ENCODE measurements around the gene RAET1G.
"Not testable (repeated sequence)": the region's sequence is repeated elsewhere in the genome, so short reads cannot be mapped to it uniquely, and the experiment has no call there.

The RAET1G gene

DNA sequence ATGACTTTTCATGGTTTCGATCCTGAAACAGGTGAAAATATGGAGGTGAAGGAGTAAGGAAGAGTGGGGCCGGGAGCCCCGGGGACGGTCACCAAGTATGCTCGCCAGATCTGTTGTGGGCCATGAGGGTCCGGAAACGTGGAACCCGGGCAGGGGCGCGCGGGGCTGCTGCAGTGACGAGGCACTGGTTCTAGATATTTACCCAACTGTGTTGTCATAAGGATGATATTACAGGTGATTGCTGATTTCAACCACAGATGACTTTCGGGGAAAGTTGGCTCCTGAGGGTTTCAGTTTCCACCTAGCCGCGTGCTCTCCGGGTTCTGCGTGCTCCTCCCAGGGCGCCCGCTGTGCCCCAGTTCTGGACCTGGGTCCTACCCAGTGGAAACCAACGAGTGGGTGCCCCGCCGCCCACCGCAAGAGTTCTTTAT is 12.2 kb downstream of the RAET1G start:
- no peak for DNase-seq

DNA sequence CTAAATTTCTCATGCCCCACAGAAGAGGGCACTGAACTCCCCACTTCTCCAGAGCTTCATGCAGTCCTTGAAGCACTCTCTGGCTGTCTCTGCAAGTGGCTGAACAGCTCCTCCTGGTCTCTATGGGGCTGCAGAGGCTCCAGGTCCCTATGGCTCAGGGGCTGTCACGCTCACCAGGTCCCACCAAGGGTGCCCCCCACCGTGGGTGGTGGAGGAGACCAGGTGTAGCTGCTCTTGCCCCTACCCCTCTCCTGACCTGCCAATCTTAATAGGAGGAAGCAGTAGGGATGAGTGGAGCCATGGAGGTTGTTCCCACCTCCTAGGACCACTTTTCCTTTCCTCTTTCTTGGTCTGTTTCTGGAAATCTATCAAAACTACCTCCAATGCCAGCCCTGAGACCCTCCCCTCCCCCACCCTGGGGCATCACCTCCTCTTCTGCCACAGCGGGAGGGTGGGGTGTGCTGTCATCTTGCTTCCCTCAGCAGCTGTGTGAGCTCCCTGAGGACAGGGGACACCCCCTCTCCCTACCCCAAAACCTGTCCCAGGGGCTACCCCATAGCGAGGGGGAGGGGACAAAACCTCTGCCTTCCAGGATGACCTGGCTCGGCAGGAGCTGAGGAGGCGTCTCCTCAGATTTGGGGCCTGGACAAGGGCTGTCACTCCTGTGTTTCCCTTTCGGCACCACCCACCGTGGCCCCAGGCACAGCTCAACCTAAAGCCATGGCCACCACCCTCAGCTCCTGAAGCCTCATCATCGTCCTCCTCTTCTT is 13.0 kb downstream of the RAET1G start:
- no peak for DNase-seq

DNA sequence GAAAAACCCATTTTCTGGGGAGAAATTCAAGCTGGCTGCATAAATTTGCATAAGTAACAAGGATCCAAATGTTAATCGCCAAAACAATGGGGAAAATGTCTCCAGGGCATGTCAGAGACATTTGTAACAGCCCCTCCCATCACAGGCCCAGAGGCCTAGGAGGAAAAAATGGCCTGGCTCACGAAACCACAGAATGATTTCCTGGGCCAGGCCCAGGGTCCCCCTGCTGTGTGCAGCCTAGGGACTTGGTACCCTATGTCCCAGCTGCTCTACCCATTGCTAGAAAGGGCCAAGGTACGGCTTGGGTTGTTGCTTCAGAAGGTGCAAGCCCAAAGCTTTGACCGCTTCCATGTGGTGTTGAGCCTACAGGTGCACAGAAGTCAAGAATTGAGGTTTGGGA is 14.4 kb downstream of the RAET1G start:
- not testable (repeated sequence) for DNase-seq

DNA sequence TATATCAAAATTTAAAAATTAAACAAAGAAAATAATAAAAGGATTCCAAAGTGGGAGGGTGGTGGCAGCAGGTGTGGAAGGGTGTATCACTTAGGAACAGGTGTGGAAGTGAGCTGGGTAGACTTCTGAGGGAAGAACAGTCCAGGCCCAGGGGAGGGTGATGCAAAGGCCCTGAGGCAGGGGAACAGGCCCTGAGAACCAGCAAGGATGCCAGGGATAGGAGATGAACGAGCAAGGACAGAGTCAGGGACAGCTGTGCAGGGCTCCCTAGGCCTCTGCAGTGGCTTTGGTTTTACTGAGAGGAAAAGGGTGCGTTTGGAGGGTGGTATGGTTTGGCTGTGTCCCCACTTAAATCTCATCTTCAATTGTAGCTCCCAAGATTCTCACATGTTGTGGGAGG is 15.6 kb downstream of the RAET1G start:
- no peak for DNase-seq

DNA sequence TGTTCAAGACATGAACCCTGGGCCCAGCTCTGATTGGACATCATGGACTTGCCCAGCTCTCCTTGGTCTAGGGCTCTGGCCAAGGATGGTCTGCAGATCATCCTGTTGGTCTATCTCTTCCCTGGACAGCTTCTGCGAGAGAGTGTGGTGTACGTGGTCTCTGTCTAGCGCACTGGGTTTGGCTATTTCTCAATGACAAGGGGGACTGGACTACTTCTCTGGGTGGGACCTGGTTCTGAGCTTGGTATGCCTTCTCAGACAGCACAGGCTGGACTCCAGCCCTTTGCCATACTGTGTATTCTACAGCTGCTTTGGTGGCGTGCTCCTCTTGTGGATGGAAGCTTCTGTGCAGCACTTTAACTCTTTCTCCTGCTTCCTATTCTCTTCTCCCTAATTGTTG is 16.5 kb downstream of the RAET1G start:
- no peak for DNase-seq

DNA sequence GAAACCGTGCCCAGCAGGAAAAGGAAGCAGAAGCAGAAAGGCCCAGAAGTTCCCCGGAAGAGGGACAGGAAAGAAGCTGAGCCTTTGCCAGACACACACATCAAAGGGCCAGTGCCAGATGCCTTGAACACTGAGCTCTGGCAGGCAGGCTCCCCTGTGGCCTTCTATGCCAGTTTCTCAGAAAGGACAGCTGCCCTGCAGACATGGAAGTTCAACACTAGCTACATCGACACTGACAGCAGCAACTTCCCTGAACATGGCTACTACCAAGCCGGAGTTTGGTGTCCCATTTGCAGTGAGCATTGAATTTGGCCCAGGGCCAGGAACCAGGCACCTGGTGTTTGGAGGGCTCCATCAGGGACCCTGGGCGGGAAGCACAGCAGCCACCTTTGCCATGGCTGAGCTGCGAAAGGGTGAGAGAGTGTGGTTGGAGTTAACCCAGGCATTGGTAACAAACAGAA is 17.0 kb downstream of the RAET1G start:
- DNase-seq = peak; percentile 11

DNA sequence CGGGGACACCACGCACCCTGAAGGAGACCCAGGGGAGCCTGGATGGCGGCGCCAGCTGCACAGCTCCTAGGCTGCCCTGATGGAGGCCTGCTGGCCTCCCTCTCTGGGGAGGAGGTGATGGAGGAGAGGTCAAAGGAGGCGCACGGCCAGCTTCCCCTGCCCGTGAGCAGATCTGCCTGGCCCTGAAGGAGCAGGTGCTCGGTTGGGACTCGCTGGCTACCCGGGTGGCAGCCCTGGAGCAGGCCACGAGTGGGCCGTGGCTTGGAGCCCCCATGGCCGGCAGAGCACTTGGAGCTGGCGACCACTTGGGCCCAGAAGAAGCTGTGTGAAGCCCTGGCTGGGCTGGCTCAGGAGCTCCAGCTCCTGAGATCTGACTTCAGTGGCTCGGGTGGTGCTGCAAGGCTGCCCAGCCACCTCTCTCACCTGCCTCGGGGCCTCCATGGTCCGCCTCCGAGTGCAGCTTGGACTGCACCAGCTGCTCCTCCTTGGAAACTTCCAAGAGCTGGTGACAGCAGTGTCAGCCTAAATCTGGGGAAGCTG is 17.5 kb downstream of the RAET1G start:
- DNase-seq = no peak

DNA sequence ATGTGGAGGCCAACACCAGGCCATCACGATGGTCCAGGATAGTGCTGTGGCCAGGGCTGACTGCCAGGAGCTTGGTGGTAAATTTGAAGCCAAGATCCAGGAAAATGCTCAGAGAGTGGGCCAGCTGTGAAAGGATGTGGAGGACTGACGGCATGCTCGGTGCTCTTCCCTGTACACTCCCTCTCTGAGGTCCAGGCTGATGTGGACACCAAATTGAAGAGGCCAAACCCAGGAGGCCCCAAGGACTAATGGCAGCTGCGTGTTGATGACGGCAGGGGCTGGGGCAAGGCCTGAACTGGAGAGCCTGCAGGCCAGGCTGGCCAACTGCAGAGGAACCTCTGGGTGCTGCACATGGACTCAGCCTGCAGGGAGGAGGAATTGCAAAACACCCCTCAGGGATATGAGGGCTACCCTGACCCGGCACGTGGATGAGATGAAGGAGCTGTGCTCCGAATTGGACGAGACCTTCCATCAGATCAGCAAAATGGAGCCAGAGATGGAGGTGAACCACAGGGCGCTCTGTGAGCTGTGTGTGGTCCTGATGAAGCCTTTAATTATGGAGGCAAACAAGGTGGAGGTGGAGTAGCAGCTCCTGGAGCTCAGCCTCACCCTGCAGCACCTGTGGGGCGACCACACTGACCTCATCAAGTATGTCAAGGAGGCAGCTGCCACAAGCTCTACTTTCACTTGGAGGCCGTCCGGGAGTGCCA is 18.1 kb downstream of the RAET1G start:
- DNase-seq = no peak

DNA sequence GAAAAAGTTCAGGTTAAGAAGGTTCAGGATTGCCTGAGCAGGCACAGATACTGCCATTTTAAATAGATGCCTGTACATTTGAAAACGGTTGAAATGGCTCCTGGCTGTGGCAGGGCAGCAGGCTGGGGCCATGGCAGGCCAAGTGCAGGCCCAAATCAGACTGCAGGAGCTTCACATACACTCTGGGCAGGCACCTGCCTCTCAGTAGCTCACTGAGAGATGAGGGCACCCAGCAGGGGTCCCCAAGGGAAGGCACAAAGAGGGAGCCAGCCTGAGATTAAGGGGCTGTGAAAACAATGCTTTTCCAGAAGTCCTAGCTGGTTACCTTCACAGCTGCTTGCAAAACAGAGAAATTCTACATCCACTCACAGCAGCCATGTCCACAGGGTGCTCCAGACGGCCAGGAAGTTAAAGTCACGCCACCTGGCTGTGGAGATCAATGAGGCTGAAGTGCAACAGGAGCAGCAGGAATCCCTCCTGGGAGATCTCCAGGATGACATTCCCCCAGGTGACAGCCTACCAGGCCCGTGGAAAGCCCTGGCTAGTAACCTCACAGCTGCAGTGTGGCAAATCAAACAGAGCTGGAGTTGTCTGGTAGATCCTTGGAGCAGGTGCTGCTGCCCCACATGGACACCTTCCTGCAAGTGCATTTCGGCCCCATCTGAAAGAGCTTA is 18.8 kb downstream of the RAET1G start:
- DNase-seq = no peak

DNA sequence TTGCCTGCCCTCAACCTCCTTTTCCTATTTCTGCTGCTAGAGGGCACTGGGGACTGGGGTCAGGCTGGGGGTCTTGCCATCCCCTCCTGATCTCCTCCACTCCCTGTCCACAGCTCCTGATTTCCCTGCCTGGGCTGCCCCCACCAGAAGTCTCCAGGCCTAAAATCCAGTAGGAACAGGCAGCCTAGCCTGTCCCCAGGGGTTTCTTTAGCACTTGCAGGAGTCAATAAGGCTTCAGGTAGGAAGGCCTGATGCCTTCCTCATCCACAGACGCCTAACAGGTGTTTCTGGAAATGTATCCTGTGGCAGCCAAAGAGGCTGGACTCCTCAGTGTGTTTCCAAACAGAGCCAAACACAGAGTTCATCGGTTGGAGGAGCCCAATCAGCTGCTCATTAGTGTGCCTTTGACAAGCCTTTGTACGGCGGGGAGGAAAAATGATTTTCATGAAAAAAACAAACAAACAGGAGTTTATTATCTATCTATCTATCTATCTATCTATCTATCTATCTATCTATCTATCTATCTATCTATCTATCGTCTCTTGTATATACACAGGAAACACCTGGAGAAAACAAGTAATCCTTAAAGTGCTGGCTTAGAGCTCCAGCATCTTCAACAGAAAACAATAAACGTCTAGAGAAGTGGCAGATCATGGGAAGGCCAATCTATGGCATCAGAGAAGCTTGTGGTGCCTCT is 21.3 kb downstream of the RAET1G start:
- DNase-seq = no peak

DNA sequence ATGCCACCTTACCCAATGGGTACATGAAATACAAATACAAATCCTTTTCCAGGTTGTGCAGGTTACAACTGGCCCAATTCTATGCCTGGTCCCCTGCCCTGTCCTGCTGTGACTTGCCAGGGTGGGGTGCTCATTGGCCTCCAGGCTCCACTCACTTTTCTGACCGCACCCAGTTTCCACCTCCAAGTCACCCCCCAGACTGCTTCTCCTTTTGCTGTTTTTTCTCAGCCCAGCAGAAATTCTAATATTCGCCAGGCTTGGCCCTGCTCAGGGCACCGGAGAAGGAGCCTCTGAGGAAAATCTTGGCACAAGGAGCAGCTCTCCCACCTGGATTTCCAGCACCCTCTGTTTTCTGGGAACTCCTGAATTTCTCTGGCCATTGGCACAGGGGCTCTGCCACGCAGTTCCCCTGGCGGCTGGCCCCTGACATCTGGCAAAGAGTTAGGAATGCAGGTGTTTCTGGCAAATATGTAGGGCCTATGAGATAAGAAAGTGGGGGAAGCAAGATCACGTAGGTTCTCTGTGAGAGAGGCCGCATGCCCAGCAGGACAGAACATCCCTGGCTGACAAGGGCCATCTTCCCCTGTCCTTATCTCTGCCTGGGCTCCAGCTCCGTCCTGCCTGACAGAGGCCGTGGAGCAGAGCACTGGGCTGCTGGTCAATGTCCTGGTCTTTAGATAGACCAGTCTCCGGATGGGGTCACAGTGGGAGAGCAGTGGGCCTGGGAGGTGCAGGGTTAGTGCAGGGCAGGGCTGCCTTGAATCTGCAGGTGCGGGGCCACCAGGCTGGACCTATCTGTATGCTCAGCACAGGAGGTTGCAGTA is 22.1 kb downstream of the RAET1G start:
- no peak for DNase-seq

DNA sequence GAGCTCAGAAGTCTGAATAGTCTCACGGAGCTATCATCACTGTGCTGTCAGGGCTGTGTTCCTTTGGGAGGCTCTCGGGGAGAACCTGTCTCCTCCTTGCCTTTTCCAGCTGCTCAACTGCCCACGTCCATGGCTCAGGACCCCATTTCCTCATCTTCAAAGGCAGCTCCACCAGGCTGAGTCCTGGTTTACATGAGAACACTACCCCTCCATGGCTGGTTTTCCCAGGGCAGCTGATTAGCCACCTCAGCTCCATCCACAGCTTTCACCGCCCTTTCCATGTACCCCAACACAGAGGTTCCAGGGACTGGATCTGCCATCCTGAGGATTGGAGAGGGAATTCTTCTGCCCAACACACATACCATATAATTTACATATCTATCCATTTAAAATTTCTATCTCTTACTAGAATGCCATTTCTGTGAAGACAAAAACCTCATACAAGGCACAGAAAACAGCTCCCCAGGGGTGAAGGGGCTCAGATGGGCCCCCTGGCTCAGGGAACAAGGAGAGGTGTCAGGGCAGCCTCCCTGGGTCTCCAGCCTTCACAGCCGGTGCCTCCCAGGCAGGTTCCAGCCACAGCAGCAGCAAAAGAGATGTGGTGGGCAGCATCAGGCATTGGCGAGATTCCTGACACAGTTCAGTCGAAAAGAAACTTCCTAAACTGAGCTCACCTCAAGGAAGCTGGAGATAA is 22.8 kb downstream of the RAET1G start:
- no peak for DNase-seq

DNA sequence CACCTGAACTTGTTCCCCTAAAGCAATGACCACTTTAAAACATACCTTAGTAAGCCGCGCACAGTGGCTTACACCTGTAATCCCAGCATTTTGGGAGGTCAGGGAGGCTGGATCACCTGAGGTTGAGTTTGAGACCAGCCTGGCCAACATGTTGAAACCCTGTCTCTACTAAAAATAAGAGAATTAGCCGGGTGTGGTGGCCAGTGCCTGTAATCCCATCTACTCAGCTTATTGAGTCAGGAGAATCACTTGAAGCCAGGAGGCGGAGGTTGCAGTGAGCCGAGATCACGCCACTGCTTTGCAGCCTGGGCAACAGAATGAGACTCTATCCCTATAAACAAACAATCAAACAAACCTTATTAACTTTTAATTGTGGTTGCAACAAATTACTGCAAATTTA is 23.4 kb downstream of the RAET1G start:
- DNase-seq = no peak

DNA sequence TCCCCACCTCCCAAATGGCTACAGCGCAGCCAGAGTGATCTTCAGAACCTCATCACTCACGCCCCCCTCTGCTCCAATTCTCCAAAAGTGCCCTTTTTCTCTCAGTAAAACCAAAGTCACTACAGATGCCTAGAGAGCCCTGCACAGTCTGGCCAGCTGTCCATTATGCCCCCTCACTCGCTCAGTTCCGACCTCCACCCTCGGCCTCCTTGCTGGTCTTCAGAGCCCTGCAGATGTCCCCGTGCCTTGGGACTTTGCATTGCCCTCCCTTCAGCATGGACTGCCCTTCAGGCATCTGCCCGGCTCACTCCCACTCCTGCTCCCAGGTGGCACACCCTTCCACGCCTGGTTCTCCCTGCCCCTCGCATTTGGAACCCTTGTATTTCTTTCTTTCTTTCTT is 24.0 kb downstream of the RAET1G start:
- DNase-seq = no peak

DNA sequence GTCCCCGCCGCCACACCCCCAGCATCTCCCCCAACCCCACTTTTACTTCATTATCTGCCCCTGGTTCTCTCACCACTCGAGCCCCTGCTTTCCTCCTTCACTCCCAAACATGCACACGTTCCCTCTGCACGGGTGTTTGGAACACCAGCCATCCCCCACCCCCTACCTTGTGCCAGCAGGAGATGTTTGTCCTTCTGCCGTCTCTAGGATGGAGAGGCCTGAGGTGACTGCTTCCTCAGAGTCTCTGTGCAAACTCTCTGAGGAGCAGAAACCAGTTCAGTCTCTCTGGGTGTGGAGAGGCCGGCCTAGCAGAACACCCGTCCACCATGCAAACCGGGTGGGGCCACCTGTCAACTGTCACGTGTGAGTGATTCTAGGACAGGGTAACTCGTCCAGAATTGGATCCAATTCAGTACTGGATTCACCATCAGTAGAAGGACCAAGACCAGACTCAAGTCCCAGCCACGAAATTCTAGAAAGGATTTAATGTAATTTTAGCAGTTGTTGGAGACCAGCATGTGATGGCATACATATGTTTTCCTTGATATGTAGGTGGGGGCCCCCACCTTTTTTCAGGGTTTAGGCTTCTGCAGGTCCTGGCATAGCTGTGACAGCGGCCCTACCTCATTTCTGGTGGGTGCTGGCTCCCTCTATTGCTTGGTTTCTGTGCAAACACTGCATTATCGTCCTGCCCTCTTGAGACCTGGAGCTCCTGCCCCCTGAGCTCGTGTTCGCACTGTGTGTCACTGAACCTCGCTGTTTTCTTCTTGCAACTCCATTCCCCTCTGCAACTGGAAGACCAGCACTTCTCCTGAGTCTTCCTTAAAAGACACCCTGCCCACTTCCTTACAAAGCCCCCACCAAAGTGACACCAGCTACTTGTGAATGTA is 24.8 kb downstream of the RAET1G start, which contains the start of gene RAET1E:
TSS of gene RAET1E (minus strand) at position 259 of the 890 bp plus-strand sequence. CDS start 7,212 bp downstream, outside the sequence.
- no peak for DNase-seq

DNA sequence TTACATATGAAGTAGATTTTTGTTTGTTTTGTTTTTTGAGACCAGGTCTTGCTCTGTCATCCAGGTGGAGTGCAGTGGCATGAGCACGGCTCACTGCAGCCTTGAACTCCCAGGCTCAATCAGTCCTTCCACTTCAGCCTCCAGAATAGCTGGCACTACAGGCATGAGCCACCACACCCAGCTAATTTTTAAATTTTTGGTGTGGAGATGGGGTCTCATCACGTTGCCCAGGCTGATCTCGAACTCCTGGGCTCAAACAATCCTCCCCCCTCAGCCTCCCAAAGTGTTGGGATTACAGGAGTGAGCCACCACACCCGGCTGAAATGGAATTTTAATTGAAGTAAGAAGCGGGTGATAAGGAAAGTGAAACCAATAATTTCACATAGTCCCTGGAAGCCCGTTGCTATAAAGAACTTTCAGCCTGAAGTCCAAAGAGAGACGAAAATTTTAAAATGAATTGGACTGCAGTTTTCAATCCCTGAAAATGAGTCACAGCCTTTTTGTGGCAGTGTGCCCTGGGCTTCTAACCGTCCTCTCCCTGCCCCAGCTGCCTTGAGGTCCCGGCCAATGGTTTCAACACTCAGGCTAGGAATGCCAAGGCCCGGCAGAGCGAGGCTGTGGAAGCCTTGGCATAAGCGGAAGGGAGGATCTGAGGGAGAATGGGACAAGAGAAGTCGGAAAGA is 25.8 kb downstream of the RAET1G start:
- no peak for DNase-seq

DNA sequence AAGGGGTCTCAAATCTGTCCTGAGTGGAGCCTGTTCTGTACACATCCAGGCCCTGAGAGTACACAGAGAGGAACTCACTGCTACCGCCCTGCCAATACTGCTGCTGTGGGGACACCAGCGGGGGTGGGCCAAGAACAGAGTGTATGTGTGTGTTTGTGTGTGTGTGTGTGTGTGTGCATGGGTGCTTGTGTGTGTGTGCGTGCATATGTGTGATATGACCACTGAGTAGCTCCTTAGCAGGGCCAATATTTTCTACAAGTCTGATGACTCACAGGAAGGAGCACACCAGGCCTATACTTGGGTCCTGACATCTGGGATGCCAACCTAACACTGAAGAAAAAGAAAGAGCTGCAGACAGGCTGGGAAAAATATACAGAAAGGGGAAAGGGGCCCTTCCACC is 26.4 kb downstream of the RAET1G start:
- DNase-seq = no peak

DNA sequence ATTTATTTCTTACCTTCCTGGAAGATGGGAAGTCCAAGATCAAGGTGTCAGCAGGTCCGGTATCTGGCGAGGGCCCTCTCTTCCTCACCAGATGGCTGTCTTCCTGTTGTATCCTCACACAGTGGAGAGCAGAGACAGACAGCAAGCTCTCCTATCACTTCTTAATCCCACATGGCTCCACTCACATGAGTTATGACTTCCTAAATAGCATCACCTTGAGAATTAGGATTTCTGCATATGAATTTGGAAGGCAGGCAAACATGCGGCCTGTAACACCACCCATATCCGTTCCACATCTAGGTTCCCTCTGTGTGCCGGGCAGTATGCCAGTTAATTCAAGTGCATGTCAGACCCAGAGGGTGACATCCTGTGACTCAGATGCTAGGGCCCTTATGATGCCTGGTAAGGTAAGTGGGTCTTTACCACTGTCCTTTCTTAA is 27.1 kb downstream of the RAET1G start:
- DNase-seq = no peak

DNA sequence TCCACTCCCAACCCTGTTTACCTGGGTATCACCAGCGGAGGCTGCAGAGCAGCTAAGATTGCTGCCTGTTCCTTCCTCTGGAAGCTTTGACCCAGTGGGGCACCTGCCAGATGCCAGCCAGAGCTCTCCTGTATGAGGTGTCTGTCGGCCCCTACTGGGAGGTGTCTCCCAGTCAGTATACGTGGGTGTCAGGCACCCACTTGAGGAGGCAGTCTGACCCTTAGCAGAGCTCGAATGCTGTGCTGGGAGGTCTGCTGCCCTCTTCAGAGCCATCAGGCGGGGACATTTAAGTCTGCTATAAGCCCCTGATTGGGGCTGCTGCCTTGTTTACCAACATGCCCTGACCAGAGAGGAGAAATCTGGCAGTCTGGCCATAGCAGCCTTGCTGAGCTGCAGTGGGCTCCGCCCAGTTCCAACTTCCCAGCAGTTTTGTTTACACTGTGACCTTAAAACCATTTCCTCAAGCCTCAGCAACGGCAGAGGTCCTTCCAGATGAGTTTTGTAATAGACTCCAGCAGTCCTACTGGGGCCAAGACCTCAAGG is 27.8 kb downstream of the RAET1G start:
- DNase-seq = no peak
